Sigmoid colon (tissue), 7 donors: ENCODE data around the gene GRIN1. TPM values are rescaled to one million over a fixed set of nuclear protein-coding genes. Genes with fewer than 3 reads are reported as not detected.
"Not testable (repeated sequence)": the region's sequence is repeated elsewhere in the genome, so short reads cannot be mapped to it uniquely, and the experiment has no call there.

ENCODE experiments used
- DNase-seq: peaks from one replicate; pipeline ENCODE4 v3.0.0-alpha.2; 2019
- H3K27ac ChIP-seq, 4 donors: fragments of 200-600 bp; sonication (generic); one replicate each; pipeline ENCODE4 v1.5.1; 2016 to 2019; ENCODE audit warnings: mild to moderate bottlenecking in 1 of 4
- H3K27me3 ChIP-seq, 3 donors: fragments of 200-600 bp; sonication (generic); one replicate each; pipeline ENCODE4 v1.5.1; 2019; ENCODE audit warnings: mild to moderate bottlenecking in 1 of 3
- H3K36me3 ChIP-seq, 4 donors: fragments of 200-600 bp; sonication (generic); one replicate each; pipeline ENCODE4 v1.5.1; 2016 to 2019
- H3K4me1 ChIP-seq, 4 donors: fragments of 200-600 bp; sonication (generic); one replicate each; pipeline ENCODE4 v1.5.1; 2017 to 2019
- H3K4me3 ChIP-seq, 4 donors: fragments of 200-600 bp; sonication (generic); one replicate each; pipeline ENCODE4 v1.5.1; 2017 to 2019; ENCODE audit warnings: mild to moderate bottlenecking in 2 of 4, moderate library complexity in 1 of 4
- H3K9me3 ChIP-seq, 4 donors: fragments of 200-600 bp in 3 of 4; sonication (generic) in 3 of 4; one replicate each; pipeline versions ENCODE4 v1.5.1 to v1.6.1; 2013 to 2019
- EP300 ChIP-seq, 4 donors: sonication (generic); formaldehyde crosslinking; IDR thresholded peaks; one replicate each; pipeline ENCODE4 v1.6.1; 2017; ENCODE audit warnings: antibody characterized with exemption in 4 of 4
- POLR2A ChIP-seq, 2 donors: fragments of 450-650 bp; IDR thresholded peaks; one replicate each; pipeline ENCODE4 v1.6.1; 2016; ENCODE audit warnings: antibody characterized with exemption in 2 of 2, mild to moderate bottlenecking in 2 of 2, moderate library complexity in 2 of 2
- POLR2AphosphoS5 ChIP-seq, 4 donors: sonication (generic); formaldehyde crosslinking; IDR thresholded peaks; one replicate each; pipeline ENCODE4 v1.6.1; 2017; ENCODE audit warnings: antibody characterized with exemption in 4 of 4
- WGBS, 2 donors: extraction: QIAGEN DNeasy Blood & Tissue Kit; methylation state at CpG; one replicate each; pipeline ENCODE4 v1.1.7; 2013; 5-methylcytosine and 5-hydroxymethylcytosine counted together
- intact Hi-C: fragments of 100-400 bp; cut with DNase I; formaldehyde crosslinking; loops from one replicate; pipeline ENCODE4 v1.15.1; 2023
- polyA plus RNA-seq, 3 donors: library from polyadenylated mRNA; stranded (reverse); fragments of 200-250 nt; gene quantifications; one replicate each; pipeline ENCODE4 v1.2.3, GENCODE V29; 2013
- total RNA-seq, 4 donors: library from RNA; depleted of rRNA; stranded (reverse); fragments of >200 nt; gene quantifications; one replicate each; pipeline ENCODE4 v1.1.0, GENCODE V29; 2016
- TF ChIP-seq, protein P1 (sequence below), 4 experiments: fragments of 450-650 bp in 3 of 4; fragments of 200-600 bp in 1 of 4; IDR thresholded peaks; one replicate each; pipeline ENCODE4 v1.5.1; 2016 to 2019; ENCODE audit warnings: antibody characterized with exemption in 4 of 4, mild to moderate bottlenecking in 3 of 4, moderate library complexity in 2 of 4
- donor health status: healthy with polysubstance abuse.
- donor health status: Bipolar disorder and iron deficiency.
- donor health status: healthy.

The GRIN1 gene
- total and polyA plus RNA-seq, 7 donors = 0.16 to 1.1 (median 0.41) TPM; not detected in 2

GRCh38 chr9:137123468-137123837 is 15.5 kb upstream of the GRIN1 start:
- DNase-seq = no peak
- WGBS, 2 donors = 70 to 80% methylated on average over 5 of the region's 5 CpGs
- no peak for TF ChIP-seq EP300 (IDR thresholded peaks at IDR 0.05)
- TF ChIP-seq POLR2AphosphoS5 (IDR thresholded peaks at IDR 0.05) = no peak
- no peak for TF ChIP-seq POLR2A (IDR thresholded peaks at IDR 0.05)
- TF ChIP-seq, protein P1, sequence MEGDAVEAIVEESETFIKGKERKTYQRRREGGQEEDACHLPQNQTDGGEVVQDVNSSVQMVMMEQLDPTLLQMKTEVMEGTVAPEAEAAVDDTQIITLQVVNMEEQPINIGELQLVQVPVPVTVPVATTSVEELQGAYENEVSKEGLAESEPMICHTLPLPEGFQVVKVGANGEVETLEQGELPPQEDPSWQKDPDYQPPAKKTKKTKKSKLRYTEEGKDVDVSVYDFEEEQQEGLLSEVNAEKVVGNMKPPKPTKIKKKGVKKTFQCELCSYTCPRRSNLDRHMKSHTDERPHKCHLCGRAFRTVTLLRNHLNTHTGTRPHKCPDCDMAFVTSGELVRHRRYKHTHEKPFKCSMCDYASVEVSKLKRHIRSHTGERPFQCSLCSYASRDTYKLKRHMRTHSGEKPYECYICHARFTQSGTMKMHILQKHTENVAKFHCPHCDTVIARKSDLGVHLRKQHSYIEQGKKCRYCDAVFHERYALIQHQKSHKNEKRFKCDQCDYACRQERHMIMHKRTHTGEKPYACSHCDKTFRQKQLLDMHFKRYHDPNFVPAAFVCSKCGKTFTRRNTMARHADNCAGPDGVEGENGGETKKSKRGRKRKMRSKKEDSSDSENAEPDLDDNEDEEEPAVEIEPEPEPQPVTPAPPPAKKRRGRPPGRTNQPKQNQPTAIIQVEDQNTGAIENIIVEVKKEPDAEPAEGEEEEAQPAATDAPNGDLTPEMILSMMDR (IDR thresholded peaks at IDR 0.05) = no peak
- Histone ChIP-seq H3K4me1 (peaks cover 0 to 20% (median 9%) of the 10 kb centered on the region in 4 donors), H3K36me3 (no peaks in the 10 kb centered on the region), H3K27ac (no peak overlapping the region), H3K9me3 (no peaks in the 10 kb centered on the region), H3K4me3 (no peak overlapping the region), H3K27me3 (no peaks in the 10 kb centered on the region)
- intact Hi-C loops = no loop called here

- H3K27me3 ChIP-seq, H3K4me3 ChIP-seq, DNase-seq, intact Hi-C loops, H3K27ac ChIP-seq, H3K9me3 ChIP-seq, H3K36me3 ChIP-seq: not testable (repeated sequence)
- 90% methylated on average over 5 of the region's 5 CpGs for WGBS, 2 donors
- H3K4me1 ChIP-seq = peaks cover 0 to 26% (median 14%) of the 10 kb centered on the region in 4 donors
Measured at GRCh38 chr9:137123952-137124462, 14.9 kb upstream of the GRIN1 start.

GRCh38 chr9:137126786-137127185 is 12.2 kb upstream of the GRIN1 start:
- peaks cover 0 to 12% (median 0%) of the 10 kb centered on the region in 3 donors for H3K27me3 ChIP-seq
- no peak overlapping the region for H3K4me3 ChIP-seq
- peaks cover 0 to 7% (median 4%) of the 10 kb centered on the region in 4 donors for H3K9me3 ChIP-seq
- intact Hi-C loops = loop anchor here (5.0 kb wide), 1 partner anchor 61 kb away; the partner anchor contains the start of genes ANAPC2 and SSNA1
- peak overlapping the region in 2 of 4 donors; percentile 42 to 63 for H3K27ac ChIP-seq
- DNase-seq = no peak
- peaks cover 0 to 33% (median 23%) of the 10 kb centered on the region in 4 donors for H3K4me1 ChIP-seq
- TF ChIP-seq, protein P1 (IDR thresholded peaks at IDR 0.05) = no peak
- TF ChIP-seq EP300 (IDR thresholded peaks at IDR 0.05) = no peak
- TF ChIP-seq POLR2AphosphoS5 (IDR thresholded peaks at IDR 0.05) = no peak
- TF ChIP-seq POLR2A (IDR thresholded peaks at IDR 0.05) = no peak
- WGBS, 2 donors = 28 to 55% methylated on average over 3 of the region's 3 CpGs
- no peaks in the 10 kb centered on the region for H3K36me3 ChIP-seq

GRCh38 chr9:137127301-137128157 is 11.4 kb upstream of the GRIN1 start:
- 9 to 15% methylated on average over 24 of the region's 24 CpGs for WGBS, 2 donors
- TF ChIP-seq EP300 (IDR thresholded peaks at IDR 0.05) (no peak), POLR2AphosphoS5 (IDR thresholded peaks at IDR 0.05) (no peak), POLR2A (IDR thresholded peaks at IDR 0.05) (no peak)
- TF ChIP-seq, protein P1 (IDR thresholded peaks at IDR 0.05) = no peak
- H3K4me1 ChIP-seq = peaks cover 0 to 31% (median 23%) of the 10 kb centered on the region in 4 donors
- peaks cover 0 to 16% (median 0%) of the 10 kb centered on the region in 3 donors for H3K27me3 ChIP-seq
- DNase-seq = no peak
- intact Hi-C loops = loop anchor here (5.0 kb wide), 1 partner anchor 60 kb away; the partner anchor contains the start of genes ANAPC2 and SSNA1
- H3K9me3 ChIP-seq = peaks cover 0 to 7% (median 4%) of the 10 kb centered on the region in 4 donors
- peak overlapping the region in 2 of 4 donors; percentile 9 to 17 for H3K4me3 ChIP-seq
- H3K36me3 ChIP-seq = no peaks in the 10 kb centered on the region
- H3K27ac ChIP-seq = peak overlapping the region; percentile 4 to 63 (median 32)
